Stomach (tissue), 4 donors: ENCODE data around the gene PCDHGC4.

Source experiments
- EP300 ChIP-seq: sonication (generic); formaldehyde crosslinking; IDR thresholded peaks from one replicate; pipeline ENCODE4 v1.6.1; 2017; ENCODE audit warnings: antibody characterized with exemption
- POLR2A ChIP-seq, 4 donors: fragments of 450-650 bp; IDR thresholded peaks; one replicate each; pipeline ENCODE4 v1.6.1; 2016; ENCODE audit warnings: antibody characterized with exemption in 4 of 4, control low read depth in 2 of 4, mild to moderate bottlenecking in 1 of 4, moderate library complexity in 1 of 4
- POLR2AphosphoS5 ChIP-seq, 3 donors: sonication (generic); formaldehyde crosslinking; IDR thresholded peaks; one replicate each; pipeline ENCODE4 v1.6.1; 2016; ENCODE audit warnings: antibody characterized with exemption in 3 of 3
- TF ChIP-seq, protein P1 (sequence below), 7 experiments: fragments of 450-650 bp in 4 of 7; fragments of 200-600 bp in 3 of 7; sonication (generic) in 3 of 7; IDR thresholded peaks; one replicate each; pipeline ENCODE4 v1.5.1; 2016 to 2019; ENCODE audit warnings: antibody characterized with exemption in 7 of 7, control low read depth in 2 of 7, mild to moderate bottlenecking in 1 of 7

DNA sequence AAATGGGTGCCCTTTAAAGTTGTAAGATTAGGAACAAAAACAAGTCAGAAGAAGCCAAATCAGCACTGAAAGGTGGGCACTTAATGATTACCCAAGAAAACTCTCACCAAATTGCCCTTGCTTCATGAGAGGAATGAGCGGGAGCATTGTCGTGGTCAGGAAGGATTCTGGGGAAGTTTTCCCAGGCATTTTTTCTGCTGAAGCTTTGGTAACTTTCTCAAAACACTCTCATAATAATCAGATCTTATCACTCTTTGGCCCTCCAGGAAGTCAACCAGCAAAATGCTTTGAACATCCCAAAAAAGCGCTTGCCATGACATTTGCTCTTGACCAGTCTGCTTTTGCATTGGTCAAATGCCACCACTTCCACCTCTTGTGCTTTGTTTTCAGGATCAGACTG, 19.5 kb upstream of the PCDHGC4 start:
- TF ChIP-seq, protein P1, sequence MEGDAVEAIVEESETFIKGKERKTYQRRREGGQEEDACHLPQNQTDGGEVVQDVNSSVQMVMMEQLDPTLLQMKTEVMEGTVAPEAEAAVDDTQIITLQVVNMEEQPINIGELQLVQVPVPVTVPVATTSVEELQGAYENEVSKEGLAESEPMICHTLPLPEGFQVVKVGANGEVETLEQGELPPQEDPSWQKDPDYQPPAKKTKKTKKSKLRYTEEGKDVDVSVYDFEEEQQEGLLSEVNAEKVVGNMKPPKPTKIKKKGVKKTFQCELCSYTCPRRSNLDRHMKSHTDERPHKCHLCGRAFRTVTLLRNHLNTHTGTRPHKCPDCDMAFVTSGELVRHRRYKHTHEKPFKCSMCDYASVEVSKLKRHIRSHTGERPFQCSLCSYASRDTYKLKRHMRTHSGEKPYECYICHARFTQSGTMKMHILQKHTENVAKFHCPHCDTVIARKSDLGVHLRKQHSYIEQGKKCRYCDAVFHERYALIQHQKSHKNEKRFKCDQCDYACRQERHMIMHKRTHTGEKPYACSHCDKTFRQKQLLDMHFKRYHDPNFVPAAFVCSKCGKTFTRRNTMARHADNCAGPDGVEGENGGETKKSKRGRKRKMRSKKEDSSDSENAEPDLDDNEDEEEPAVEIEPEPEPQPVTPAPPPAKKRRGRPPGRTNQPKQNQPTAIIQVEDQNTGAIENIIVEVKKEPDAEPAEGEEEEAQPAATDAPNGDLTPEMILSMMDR (IDR thresholded peaks at IDR 0.05), result no peak
- no peak for TF ChIP-seq POLR2AphosphoS5 (IDR thresholded peaks at IDR 0.05)
- TF ChIP-seq POLR2A (IDR thresholded peaks at IDR 0.05), result no peak
- no peak for TF ChIP-seq EP300
